NCI-H2081 treated with DMSO at 0.1 percent for 48 hours (cell line): ENCODE measurements around the gene CYP26B1.

ENCODE experiments used
- DNase-seq: peaks from one replicate; lab custom pipeline; 2025; lab: John Stamatoyannopoulos, UW

Gene CYP26B1

GRCh38 chr2:72129681-72130340, 17.9 kb downstream of the CYP26B1 start:
- DNase-seq, result no peak

GRCh38 chr2:72128843-72129227, 18.8 kb downstream of the CYP26B1 start:
- no peak for DNase-seq

- no peak for DNase-seq
Observed at GRCh38 chr2:72128059-72128842, 19.4 kb downstream of the CYP26B1 start.

GRCh38 chr2:72127401-72128058, 20.1 kb downstream of the CYP26B1 start:
- DNase-seq, result no peak

- no peak for DNase-seq
Observed at GRCh38 chr2:72126186-72127100, 21.2 kb downstream of the CYP26B1 start.

GRCh38 chr2:72124376-72124775, 23.3 kb downstream of the CYP26B1 start:
- DNase-seq, result no peak

GRCh38 chr2:72121153-72121552, 26.5 kb downstream of the CYP26B1 start:
- DNase-seq, result no peak

GRCh38 chr2:72118951-72119350, 28.7 kb downstream of the CYP26B1 start:
- no peak for DNase-seq

- DNase-seq, result no peak
Observed at GRCh38 chr2:72118386-72118785, 29.3 kb downstream of the CYP26B1 start.

GRCh38 chr2:72117718-72118117, 29.9 kb downstream of the CYP26B1 start:
- no peak for DNase-seq

- no peak for DNase-seq
Observed at GRCh38 chr2:72117029-72117428, 30.6 kb downstream of the CYP26B1 start.

GRCh38 chr2:72116081-72116533, 31.6 kb downstream of the CYP26B1 start:
- DNase-seq, result no peak

- no peak for DNase-seq
Observed at GRCh38 chr2:72115110-72116080, 32.3 kb downstream of the CYP26B1 start.

- DNase-seq, result no peak
Observed at GRCh38 chr2:72114693-72115051, 33.0 kb downstream of the CYP26B1 start.

GRCh38 chr2:72113847-72114692, 33.6 kb downstream of the CYP26B1 start:
- DNase-seq, result no peak

- no peak for DNase-seq
Observed at GRCh38 chr2:72112981-72113846, 34.4 kb downstream of the CYP26B1 start.

GRCh38 chr2:72112401-72112800, 35.3 kb downstream of the CYP26B1 start:
- no peak for DNase-seq

GRCh38 chr2:72111061-72111460, 36.6 kb downstream of the CYP26B1 start:
- no peak for DNase-seq

GRCh38 chr2:72109904-72110303, 37.8 kb downstream of the CYP26B1 start:
- no peak for DNase-seq
